SJSA1 (cell line): ENCODE data around the gene SRPK3. TPM values are rescaled to one million over a fixed set of nuclear protein-coding genes. Genes with fewer than 3 reads are reported as not detected.
"Not testable (repeated sequence)": the region's sequence is repeated elsewhere in the genome, so short reads cannot be mapped to it uniquely, and the experiment has no call there.

ENCODE experiments used
- DNase-seq, 2 experiments: peaks; one replicate each; pipeline ENCODE4 v3.0.0-alpha.2; 2015 to 2020; ENCODE audit warnings: low spot score in 2 of 2, low read depth in 1 of 2
- H3K27ac ChIP-seq: fragments of 250-450 bp; sonication (Bioruptor Pico); 2 replicates; pipeline ENCODE4 v1.5.1; 2020; ENCODE audit warnings: mild to moderate bottlenecking, moderate library complexity
- H3K27me3 ChIP-seq: fragments of 250-450 bp; sonication (Bioruptor Pico); replicated peaks from 2 replicates; pipeline ENCODE4 v1.5.1; 2020; ENCODE audit warnings: mild to moderate bottlenecking, moderate library complexity
- H3K36me3 ChIP-seq: fragments of 250-450 bp; sonication (Bioruptor Pico); 2 replicates; pipeline ENCODE4 v1.5.1; 2020; ENCODE audit warnings: mild to moderate bottlenecking
- H3K4me1 ChIP-seq: fragments of 250-450 bp; sonication (Bioruptor Pico); replicated peaks from 2 replicates; pipeline ENCODE4 v1.6.1; 2021; ENCODE audit warnings: mild to moderate bottlenecking
- H3K4me3 ChIP-seq: fragments of 250-450 bp; sonication (Bioruptor Pico); 2 replicates; pipeline ENCODE4 v1.5.1; 2020; ENCODE audit warnings: mild to moderate bottlenecking
- H3K9me3 ChIP-seq: fragments of 250-450 bp; sonication (Bioruptor Pico); replicated peaks from 2 replicates; pipeline ENCODE4 v1.5.1; 2020; ENCODE audit warnings: mild to moderate bottlenecking
- total RNA-seq: library from RNA; depleted of rRNA; stranded (reverse); fragments of >200 nt; shearing (Covaris generic); gene quantifications from 2 replicates; pipeline ENCODE4 v1.2.3, GENCODE V29; 2014

SRPK3 gene
- total RNA-seq, 1 experiment from 2014 or later: not detected

DNA sequence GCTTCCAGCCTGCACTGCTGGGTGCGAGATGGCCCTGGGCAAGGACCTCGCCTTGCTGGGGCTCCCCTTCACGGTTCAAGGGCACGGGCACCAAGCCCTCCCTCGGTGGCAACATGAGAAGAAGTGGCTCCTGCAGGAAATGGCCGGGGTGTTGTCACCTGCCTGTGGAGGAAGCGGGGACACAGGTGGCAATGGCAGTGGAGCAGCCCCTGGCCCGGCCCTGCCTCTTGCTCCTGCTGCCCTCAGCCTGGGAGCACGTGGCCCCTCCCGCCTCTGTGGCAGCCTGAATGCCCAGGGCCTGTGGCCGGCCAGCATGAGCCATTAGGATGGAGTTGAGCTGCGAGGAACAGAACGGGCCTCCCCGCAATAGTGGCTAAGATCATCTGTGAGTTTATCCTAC, 39.4 kb upstream of the SRPK3 start:
- Histone ChIP-seq H3K4me1 (no peaks in the 10 kb centered on the region), H3K27me3 (no peaks in the 10 kb centered on the region), H3K9me3 (no peaks in the 10 kb centered on the region), H3K4me3 (no peak overlapping the region), H3K36me3 (no peaks in the 10 kb centered on the region), H3K27ac (no peak overlapping the region)
- DNase-seq: no peak

GRCh38 chrX:153742111-153742510, 38.7 kb upstream of the SRPK3 start:
- H3K36me3 ChIP-seq, H3K4me1 ChIP-seq, DNase-seq, H3K27ac ChIP-seq, H3K27me3 ChIP-seq, H3K9me3 ChIP-seq, H3K4me3 ChIP-seq: not testable (repeated sequence)

DNA sequence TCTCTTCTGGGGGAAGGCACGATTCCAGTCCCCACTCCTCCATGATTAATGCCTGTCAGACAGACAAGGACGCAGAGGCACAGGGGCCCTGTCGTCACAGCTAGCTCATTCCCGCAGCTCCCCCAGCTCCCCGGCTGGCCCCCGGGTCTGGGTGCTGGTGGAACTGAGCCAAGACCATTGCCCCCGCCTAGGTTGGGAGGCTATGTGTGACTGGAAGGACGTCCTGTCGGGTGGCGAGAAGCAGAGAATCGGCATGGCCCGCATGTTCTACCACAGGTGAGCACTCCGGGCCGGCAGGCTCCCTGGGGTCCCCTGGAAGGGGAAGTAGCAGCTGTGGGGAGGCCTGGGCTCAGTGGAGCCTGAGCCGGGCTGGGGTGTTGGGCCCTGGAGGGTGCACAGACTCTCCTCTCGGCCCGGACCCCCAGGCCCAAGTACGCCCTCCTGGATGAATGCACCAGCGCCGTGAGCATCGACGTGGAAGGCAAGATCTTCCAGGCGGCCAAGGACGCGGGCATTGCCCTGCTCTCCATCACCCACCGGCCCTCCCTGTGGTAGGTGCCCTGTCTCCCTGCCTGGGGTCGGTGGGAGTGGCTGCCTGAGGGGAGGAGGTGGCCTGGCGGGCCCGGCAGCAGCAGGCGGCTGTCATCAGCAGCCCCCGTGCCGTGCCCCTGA, 37.9 kb upstream of the SRPK3 start:
- not testable (repeated sequence) for H3K27me3 ChIP-seq, DNase-seq, H3K4me1 ChIP-seq, H3K4me3 ChIP-seq, H3K27ac ChIP-seq, H3K9me3 ChIP-seq, H3K36me3 ChIP-seq

GRCh38 chrX:153743468-153744209, 37.2 kb upstream of the SRPK3 start:
- H3K4me1 ChIP-seq, H3K9me3 ChIP-seq, H3K36me3 ChIP-seq, H3K4me3 ChIP-seq, H3K27ac ChIP-seq, DNase-seq, H3K27me3 ChIP-seq: not testable (repeated sequence)

- Histone ChIP-seq H3K36me3 (no peaks in the 10 kb centered on the region), H3K4me1 (no peaks in the 10 kb centered on the region), H3K4me3 (no peak overlapping the region), H3K27ac (no peak overlapping the region), H3K9me3 (no peaks in the 10 kb centered on the region), H3K27me3 (no peaks in the 10 kb centered on the region)
- DNase-seq: no peak
Observed at GRCh38 chrX:153744210-153745066, 36.4 kb upstream of the SRPK3 start.

- H3K9me3 ChIP-seq, H3K27me3 ChIP-seq, DNase-seq, H3K4me3 ChIP-seq, H3K36me3 ChIP-seq, H3K4me1 ChIP-seq, H3K27ac ChIP-seq: not testable (repeated sequence)
Observed at GRCh38 chrX:153745067-153745433, 35.8 kb upstream of the SRPK3 start.

GRCh38 chrX:153746359-153746758, 34.5 kb upstream of the SRPK3 start:
- DNase-seq: no peak
- Histone ChIP-seq H3K4me1 (no peaks in the 10 kb centered on the region), H3K9me3 (no peaks in the 10 kb centered on the region), H3K27ac (no peak overlapping the region), H3K27me3 (no peaks in the 10 kb centered on the region), H3K4me3 (no peak overlapping the region), H3K36me3 (no peaks in the 10 kb centered on the region)

GRCh38 chrX:153746991-153747390, 33.9 kb upstream of the SRPK3 start:
- not testable (repeated sequence) for H3K4me1 ChIP-seq, H3K9me3 ChIP-seq, DNase-seq, H3K27me3 ChIP-seq, H3K27ac ChIP-seq, H3K4me3 ChIP-seq, H3K36me3 ChIP-seq

DNA sequence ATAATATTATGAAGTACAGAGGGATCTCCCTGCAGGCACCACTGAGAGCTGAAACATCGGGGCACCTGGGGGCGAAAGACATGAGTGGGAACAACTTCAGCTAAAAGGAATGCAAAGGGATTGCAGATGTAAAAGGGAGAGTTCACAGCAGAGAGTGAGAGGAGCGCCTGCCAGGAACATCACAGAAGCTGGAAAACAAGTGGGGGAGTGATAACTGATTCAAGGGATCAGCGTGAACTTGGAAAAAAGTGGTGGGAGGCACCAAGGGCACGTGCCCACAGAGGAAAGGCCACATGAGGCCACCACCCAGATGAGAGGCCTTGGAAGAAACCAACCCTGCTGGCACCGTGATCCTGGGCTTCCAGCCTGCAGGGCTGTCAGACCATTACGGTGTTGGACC, 31.8 kb upstream of the SRPK3 start:
- DNase-seq, H3K4me3 ChIP-seq, H3K27ac ChIP-seq, H3K27me3 ChIP-seq, H3K36me3 ChIP-seq, H3K4me1 ChIP-seq, H3K9me3 ChIP-seq: not testable (repeated sequence)

GRCh38 chrX:153750127-153750774, 30.6 kb upstream of the SRPK3 start:
- Histone ChIP-seq H3K36me3 (no peaks in the 10 kb centered on the region), H3K27me3 (no peaks in the 10 kb centered on the region), H3K4me1 (no peaks in the 10 kb centered on the region), H3K9me3 (no peaks in the 10 kb centered on the region), H3K27ac (no peak overlapping the region), H3K4me3 (no peak overlapping the region)
- no peak for DNase-seq

- DNase-seq: no peak
- Histone ChIP-seq H3K9me3 (no peaks in the 10 kb centered on the region), H3K36me3 (no peaks in the 10 kb centered on the region)
Observed at GRCh38 chrX:153755136-153755535, 25.7 kb upstream of the SRPK3 start.

GRCh38 chrX:153761863-153762262, 19.0 kb upstream of the SRPK3 start:
- Histone ChIP-seq H3K4me1 (peaks cover 25% of the 10 kb centered on the region), H3K36me3 (no peaks in the 10 kb centered on the region), H3K9me3 (no peaks in the 10 kb centered on the region), H3K27me3 (no peaks in the 10 kb centered on the region), H3K4me3 (no peak overlapping the region), H3K27ac (no peak overlapping the region)
- DNase-seq: no peak

More at GRCh38 chrX:153755136-153755535, 25.7 kb upstream of the SRPK3 start:
- Histone ChIP-seq H3K4me1 (no peaks in the 10 kb centered on the region), H3K4me3 (no peak overlapping the region), H3K27ac (no peak overlapping the region), H3K27me3 (no peaks in the 10 kb centered on the region)

GRCh38 chrX:153762626-153763173, 18.1 kb upstream of the SRPK3 start:
- no peaks in the 10 kb centered on the region for H3K9me3 ChIP-seq
- no peak overlapping the region for H3K27ac ChIP-seq
- H3K36me3 ChIP-seq: no peaks in the 10 kb centered on the region
- no peak for DNase-seq
- H3K4me1 ChIP-seq: peaks cover 26% of the 10 kb centered on the region
- no peaks in the 10 kb centered on the region for H3K27me3 ChIP-seq
- no peak overlapping the region for H3K4me3 ChIP-seq
